H1 (cell line): Measurements from ENCODE around the gene NDP. TPM values are rescaled to one million over a fixed set of nuclear protein-coding genes. Genes with fewer than 3 reads are reported as not detected.

ENCODE experiments used
- SIX5 ChIP-seq: IDR thresholded peaks from 2 replicates; pipeline ENCODE4 v1.6.1; 2011; ENCODE audit warnings: mild to moderate bottlenecking, low read depth, low read length
- USF2 ChIP-seq: IDR thresholded peaks from 2 replicates; pipeline ENCODE4 v1.6.1; 2011; ENCODE audit warnings: low read length, improper control_type of control experiment
- polyA plus RNA-seq, 7 experiments: library from polyadenylated mRNA; depleted of rRNA in 3 of 7; stranded (reverse) in 5 of 7; unstranded in 2 of 7; fragments of >200 nt in 5 of 7; fragments of 200-250 nt in 2 of 7; gene quantifications; 1 replicate in 5 of 7; 2 replicates in 1 of 7; 4 replicates in 1 of 7; pipeline versions ENCODE4 v1.2.1 to v1.2.3, GENCODE V29; 2011 to 2013; ENCODE audit warnings: missing spikeins in 2 of 7, mixed read lengths in 2 of 7
- total RNA-seq: library from RNA; stranded (reverse); fragmentation: NEBNext Ultra II Directional; extraction: Animal tissue kit (Norgen Biotek cat#: 25700); gene quantifications from 2 replicates; pipeline ENCODE4 v1.2.1, GENCODE V29; 2021

Gene NDP
- total and polyA plus RNA-seq, 2 of the 8 experiments (the other 6 are each of a cell fraction or from before 2014, with no cell fraction given): 0.26 to 0.82 TPM

- TF ChIP-seq USF2 (no peak), SIX5 (no peak)
Observed at GRCh38 chrX:43985511-43985910, 12.3 kb upstream of the NDP start (continued).
